ENCODE results near the gene GARNL3. TPM values are rescaled to one million over a fixed set of nuclear protein-coding genes. Genes with fewer than 3 reads are reported as not detected.

GARNL3 gene
- polyA plus RNA-seq, 1 donor from 2014 or later = 20.0 TPM

DNA sequence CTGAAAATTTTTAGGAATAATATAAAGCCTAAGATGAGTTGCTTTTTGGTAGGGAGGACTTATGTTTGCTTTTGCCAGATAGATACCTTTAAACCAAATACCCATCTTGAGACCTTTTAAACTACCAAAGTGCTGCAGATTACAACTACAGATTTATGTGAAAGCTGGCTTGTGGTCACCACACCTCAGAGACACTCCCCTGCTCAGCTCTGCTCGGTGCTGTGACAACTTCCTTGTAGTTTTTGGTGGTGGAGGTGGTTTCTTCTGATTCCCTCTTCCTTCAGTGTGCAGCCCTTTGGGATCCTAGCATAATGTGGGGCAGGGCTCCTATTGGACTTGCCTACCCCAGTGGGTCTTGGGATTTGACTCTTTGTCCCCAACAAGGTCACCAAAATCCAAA, 29.2 kb downstream of the GARNL3 start:
- Histone ChIP-seq H3K4me3 (ENCODE audit: low read length) (no peak overlapping the region), H3K27ac (ENCODE audit: low read length) (no peak overlapping the region), H3K9ac (ENCODE audit: low read length) (no peak overlapping the region), H3K9me3 (ENCODE audit: low read length) (no peaks in the 10 kb centered on the region), H3K4me2 (ENCODE audit: low read length) (no peak overlapping the region), H3F3A (ENCODE audit: insufficient read depth, low read length, poor library complexity, severe bottlenecking) (no peaks in the 10 kb centered on the region), H3K79me2 (replicated peaks; ENCODE audit: insufficient read depth, low read length) (no peaks in the 10 kb centered on the region), H3K27me3 (ENCODE audit: insufficient read depth, low read depth, low read length) (no peaks in the 10 kb centered on the region), H4K20me1 (ENCODE audit: insufficient read depth) (no peaks in the 10 kb centered on the region), H3K9me2 (ENCODE audit: insufficient read depth, low read length) (no peaks in the 10 kb centered on the region), H2AFZ (ENCODE audit: low read depth, low read length) (no peak overlapping the region), H3K36me3 (ENCODE audit: insufficient read depth, low read length) (no peaks in the 10 kb centered on the region)
- TF ChIP-seq POLR2AphosphoS5 (IDR thresholded peaks at IDR 0.05) (no peak), RAD21 (conservative IDR thresholded peaks at IDR 0.05) (no peak), MXI1 (conservative IDR thresholded peaks at IDR 0.05; ENCODE audit: poor library complexity, severe bottlenecking) (no peak), EZH2 (IDR thresholded peaks at IDR 0.05; ENCODE audit: borderline replicate concordance, insufficient read depth, low read length, poor library complexity, severe bottlenecking) (no peak), TAF1 (IDR thresholded peaks at IDR 0.05; ENCODE audit: low read depth) (no peak), EP300 (conservative IDR thresholded peaks at IDR 0.05; ENCODE audit: poor library complexity, severe bottlenecking) (no peak), SMC3 (conservative IDR thresholded peaks at IDR 0.05; ENCODE audit: poor library complexity) (no peak)
- TF ChIP-seq, protein P1, sequence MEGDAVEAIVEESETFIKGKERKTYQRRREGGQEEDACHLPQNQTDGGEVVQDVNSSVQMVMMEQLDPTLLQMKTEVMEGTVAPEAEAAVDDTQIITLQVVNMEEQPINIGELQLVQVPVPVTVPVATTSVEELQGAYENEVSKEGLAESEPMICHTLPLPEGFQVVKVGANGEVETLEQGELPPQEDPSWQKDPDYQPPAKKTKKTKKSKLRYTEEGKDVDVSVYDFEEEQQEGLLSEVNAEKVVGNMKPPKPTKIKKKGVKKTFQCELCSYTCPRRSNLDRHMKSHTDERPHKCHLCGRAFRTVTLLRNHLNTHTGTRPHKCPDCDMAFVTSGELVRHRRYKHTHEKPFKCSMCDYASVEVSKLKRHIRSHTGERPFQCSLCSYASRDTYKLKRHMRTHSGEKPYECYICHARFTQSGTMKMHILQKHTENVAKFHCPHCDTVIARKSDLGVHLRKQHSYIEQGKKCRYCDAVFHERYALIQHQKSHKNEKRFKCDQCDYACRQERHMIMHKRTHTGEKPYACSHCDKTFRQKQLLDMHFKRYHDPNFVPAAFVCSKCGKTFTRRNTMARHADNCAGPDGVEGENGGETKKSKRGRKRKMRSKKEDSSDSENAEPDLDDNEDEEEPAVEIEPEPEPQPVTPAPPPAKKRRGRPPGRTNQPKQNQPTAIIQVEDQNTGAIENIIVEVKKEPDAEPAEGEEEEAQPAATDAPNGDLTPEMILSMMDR (IDR thresholded peaks at IDR 0.05; ENCODE audit: poor library complexity, severe bottlenecking) = no peak
- TF ChIP-seq, protein P2, sequence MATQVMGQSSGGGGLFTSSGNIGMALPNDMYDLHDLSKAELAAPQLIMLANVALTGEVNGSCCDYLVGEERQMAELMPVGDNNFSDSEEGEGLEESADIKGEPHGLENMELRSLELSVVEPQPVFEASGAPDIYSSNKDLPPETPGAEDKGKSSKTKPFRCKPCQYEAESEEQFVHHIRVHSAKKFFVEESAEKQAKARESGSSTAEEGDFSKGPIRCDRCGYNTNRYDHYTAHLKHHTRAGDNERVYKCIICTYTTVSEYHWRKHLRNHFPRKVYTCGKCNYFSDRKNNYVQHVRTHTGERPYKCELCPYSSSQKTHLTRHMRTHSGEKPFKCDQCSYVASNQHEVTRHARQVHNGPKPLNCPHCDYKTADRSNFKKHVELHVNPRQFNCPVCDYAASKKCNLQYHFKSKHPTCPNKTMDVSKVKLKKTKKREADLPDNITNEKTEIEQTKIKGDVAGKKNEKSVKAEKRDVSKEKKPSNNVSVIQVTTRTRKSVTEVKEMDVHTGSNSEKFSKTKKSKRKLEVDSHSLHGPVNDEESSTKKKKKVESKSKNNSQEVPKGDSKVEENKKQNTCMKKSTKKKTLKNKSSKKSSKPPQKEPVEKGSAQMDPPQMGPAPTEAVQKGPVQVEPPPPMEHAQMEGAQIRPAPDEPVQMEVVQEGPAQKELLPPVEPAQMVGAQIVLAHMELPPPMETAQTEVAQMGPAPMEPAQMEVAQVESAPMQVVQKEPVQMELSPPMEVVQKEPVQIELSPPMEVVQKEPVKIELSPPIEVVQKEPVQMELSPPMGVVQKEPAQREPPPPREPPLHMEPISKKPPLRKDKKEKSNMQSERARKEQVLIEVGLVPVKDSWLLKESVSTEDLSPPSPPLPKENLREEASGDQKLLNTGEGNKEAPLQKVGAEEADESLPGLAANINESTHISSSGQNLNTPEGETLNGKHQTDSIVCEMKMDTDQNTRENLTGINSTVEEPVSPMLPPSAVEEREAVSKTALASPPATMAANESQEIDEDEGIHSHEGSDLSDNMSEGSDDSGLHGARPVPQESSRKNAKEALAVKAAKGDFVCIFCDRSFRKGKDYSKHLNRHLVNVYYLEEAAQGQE (IDR thresholded peaks at IDR 0.05; ENCODE audit: borderline replicate concordance) = no peak

DNA sequence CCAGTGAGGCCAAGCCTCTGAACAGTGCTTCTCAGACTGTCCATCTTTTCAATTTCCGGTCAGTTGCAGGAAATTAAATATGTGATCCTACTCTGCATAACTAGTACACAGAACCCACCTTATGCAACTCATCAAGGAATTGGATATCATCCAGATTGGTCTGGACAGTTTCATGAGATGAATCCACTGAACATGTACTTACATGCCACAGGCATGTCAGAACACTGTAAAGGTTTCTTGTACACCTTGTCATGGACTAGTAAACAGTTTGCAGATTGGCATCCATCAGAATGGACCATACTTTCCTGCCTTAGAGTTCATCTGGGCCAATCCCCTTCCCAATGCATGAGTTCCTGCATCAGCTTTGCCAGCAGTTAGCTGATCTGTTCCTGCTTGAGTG, 30.4 kb downstream of the GARNL3 start:
- Histone ChIP-seq H3K9me3 (ENCODE audit: low read length) (no peaks in the 10 kb centered on the region), H3K36me3 (ENCODE audit: insufficient read depth, low read length) (no peaks in the 10 kb centered on the region), H3K4me3 (ENCODE audit: low read length) (no peak overlapping the region), H3K27me3 (ENCODE audit: insufficient read depth, low read depth, low read length) (no peaks in the 10 kb centered on the region), H3K9ac (ENCODE audit: low read length) (no peak overlapping the region), H3K4me2 (ENCODE audit: low read length) (no peak overlapping the region), H3K27ac (ENCODE audit: low read length) (no peak overlapping the region), H2AFZ (ENCODE audit: low read depth, low read length) (no peak overlapping the region), H4K20me1 (ENCODE audit: insufficient read depth) (no peaks in the 10 kb centered on the region), H3F3A (ENCODE audit: insufficient read depth, low read length, poor library complexity, severe bottlenecking) (no peaks in the 10 kb centered on the region), H3K79me2 (replicated peaks; ENCODE audit: insufficient read depth, low read length) (no peaks in the 10 kb centered on the region), H3K9me2 (ENCODE audit: insufficient read depth, low read length) (no peaks in the 10 kb centered on the region)
- TF ChIP-seq, protein P1 (IDR thresholded peaks at IDR 0.05; ENCODE audit: poor library complexity, severe bottlenecking) = no peak
- TF ChIP-seq, protein P2 (IDR thresholded peaks at IDR 0.05; ENCODE audit: borderline replicate concordance) = no peak
- no peak for TF ChIP-seq SMC3 (conservative IDR thresholded peaks at IDR 0.05; ENCODE audit: poor library complexity)
- TF ChIP-seq POLR2AphosphoS5 (IDR thresholded peaks at IDR 0.05) = no peak
- no peak for TF ChIP-seq RAD21 (conservative IDR thresholded peaks at IDR 0.05)
- TF ChIP-seq TAF1 (IDR thresholded peaks at IDR 0.05; ENCODE audit: low read depth) = no peak
- no peak for TF ChIP-seq MXI1 (conservative IDR thresholded peaks at IDR 0.05; ENCODE audit: poor library complexity, severe bottlenecking)
- no peak for TF ChIP-seq EZH2 (IDR thresholded peaks at IDR 0.05; ENCODE audit: borderline replicate concordance, insufficient read depth, low read length, poor library complexity, severe bottlenecking)
- TF ChIP-seq EP300 (conservative IDR thresholded peaks at IDR 0.05; ENCODE audit: poor library complexity, severe bottlenecking) = no peak

Data from neural cell (in vitro differentiated cells).